Peyer's patch (tissue), 4 donors: ENCODE results near the gene COL6A2.

Experiments
- POLR2A ChIP-seq, 2 donors: fragments of 450-650 bp; IDR thresholded peaks; one replicate each; pipeline ENCODE4 v1.5.1; 2017; ENCODE audit warnings: antibody characterized with exemption in 2 of 2, mild to moderate bottlenecking in 2 of 2, moderate library complexity in 2 of 2
- TF ChIP-seq, protein P1 (sequence below), 6 experiments: fragments of 450-650 bp in 4 of 6; fragments of 200-600 bp in 2 of 6; sonication (generic) in 1 of 6; IDR thresholded peaks; one replicate each; pipeline ENCODE4 v1.5.1; 2017 to 2019; ENCODE audit warnings: antibody characterized with exemption in 6 of 6, mild to moderate bottlenecking in 3 of 6, moderate library complexity in 1 of 6

GRCh38 chr21:46069719-46070279, 28.1 kb upstream of the COL6A2 start:
- no peak for TF ChIP-seq POLR2A (IDR thresholded peaks at IDR 0.05)
- TF ChIP-seq, protein P1, sequence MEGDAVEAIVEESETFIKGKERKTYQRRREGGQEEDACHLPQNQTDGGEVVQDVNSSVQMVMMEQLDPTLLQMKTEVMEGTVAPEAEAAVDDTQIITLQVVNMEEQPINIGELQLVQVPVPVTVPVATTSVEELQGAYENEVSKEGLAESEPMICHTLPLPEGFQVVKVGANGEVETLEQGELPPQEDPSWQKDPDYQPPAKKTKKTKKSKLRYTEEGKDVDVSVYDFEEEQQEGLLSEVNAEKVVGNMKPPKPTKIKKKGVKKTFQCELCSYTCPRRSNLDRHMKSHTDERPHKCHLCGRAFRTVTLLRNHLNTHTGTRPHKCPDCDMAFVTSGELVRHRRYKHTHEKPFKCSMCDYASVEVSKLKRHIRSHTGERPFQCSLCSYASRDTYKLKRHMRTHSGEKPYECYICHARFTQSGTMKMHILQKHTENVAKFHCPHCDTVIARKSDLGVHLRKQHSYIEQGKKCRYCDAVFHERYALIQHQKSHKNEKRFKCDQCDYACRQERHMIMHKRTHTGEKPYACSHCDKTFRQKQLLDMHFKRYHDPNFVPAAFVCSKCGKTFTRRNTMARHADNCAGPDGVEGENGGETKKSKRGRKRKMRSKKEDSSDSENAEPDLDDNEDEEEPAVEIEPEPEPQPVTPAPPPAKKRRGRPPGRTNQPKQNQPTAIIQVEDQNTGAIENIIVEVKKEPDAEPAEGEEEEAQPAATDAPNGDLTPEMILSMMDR (IDR thresholded peaks at IDR 0.05), result no peak
